Activated naive CD8-positive, alpha-beta T cell treated with anti-CD3 and anti-CD28 coated beads for 36 hours (primary cell): Measurements from ENCODE around the gene SLC25A21. TPM values are rescaled to one million over a fixed set of nuclear protein-coding genes. Genes with fewer than 3 reads are reported as not detected.
"Not testable (repeated sequence)": the region's sequence is repeated elsewhere in the genome, so short reads cannot be mapped to it uniquely, and the experiment has no call there.

ENCODE experiments used
- DNase-seq: peaks from one replicate; pipeline ENCODE4 v3.0.0; 2021
- H3K27ac Mint-ChIP-seq: one replicate; pipeline ENCODE4 v1.8.0; 2022; ENCODE audit warnings: mild to moderate bottlenecking, moderate library complexity, mixed read lengths
- H3K27me3 Mint-ChIP-seq: one replicate; pipeline ENCODE4 v1.8.0; 2022; ENCODE audit warnings: mild to moderate bottlenecking, mixed read lengths
- H3K36me3 Mint-ChIP-seq: one replicate; pipeline ENCODE4 v1.8.0; 2021; ENCODE audit warnings: mild to moderate bottlenecking, mixed read lengths
- H3K4me1 Mint-ChIP-seq: one replicate; pipeline ENCODE4 v1.8.0; 2021; ENCODE audit warnings: mixed read lengths
- H3K4me3 Mint-ChIP-seq: one replicate; pipeline ENCODE4 v1.8.0; 2022; ENCODE audit warnings: mild to moderate bottlenecking, moderate library complexity, mixed read lengths
- H3K9me3 Mint-ChIP-seq: one replicate; pipeline ENCODE4 v1.8.0; 2022; ENCODE audit warnings: mixed read lengths
- total RNA-seq, 2 experiments: library from RNA; stranded (reverse); gene quantifications; one replicate each; pipeline ENCODE4 v1.2.3, GENCODE V29; 2021

Gene SLC25A21
- total RNA-seq, 2 experiments from 2014 or later: not detected

- H3K36me3 Mint-ChIP-seq: peaks cover 2% of the 10 kb centered on the region
- no peak overlapping the region for H3K27ac Mint-ChIP-seq
- DNase-seq: no peak
- H3K4me1 Mint-ChIP-seq: peaks cover 13% of the 10 kb centered on the region
- H3K9me3 Mint-ChIP-seq: no peaks in the 10 kb centered on the region
- peak overlapping the region; percentile 67 for H3K4me3 Mint-ChIP-seq
- peaks cover 37% of the 10 kb centered on the region for H3K27me3 Mint-ChIP-seq
These were observed 24.4 kb upstream of the SLC25A21 start for GRCh38 chr14:37196604-37197420.

- Mint-ChIP-seq H3K36me3 (peaks cover 2% of the 10 kb centered on the region), H3K27ac (no peak overlapping the region), H3K9me3 (peaks cover 6% of the 10 kb centered on the region), H3K27me3 (peaks cover 37% of the 10 kb centered on the region), H3K4me3 (no peak overlapping the region), H3K4me1 (peaks cover 13% of the 10 kb centered on the region)
- no peak for DNase-seq
These were observed 22.9 kb upstream of the SLC25A21 start for GRCh38 chr14:37195327-37195726.

- no peak overlapping the region for H3K4me3 Mint-ChIP-seq
- H3K27me3 Mint-ChIP-seq: peaks cover 37% of the 10 kb centered on the region
- no peak for DNase-seq
- peaks cover 2% of the 10 kb centered on the region for H3K36me3 Mint-ChIP-seq
- H3K9me3 Mint-ChIP-seq: peaks cover 6% of the 10 kb centered on the region
- H3K27ac Mint-ChIP-seq: no peak overlapping the region
- peaks cover 13% of the 10 kb centered on the region for H3K4me1 Mint-ChIP-seq
These were observed 22.3 kb upstream of the SLC25A21 start for GRCh38 chr14:37194698-37195097.

GRCh38 chr14:37189733-37190132 is 17.3 kb upstream of the SLC25A21 start:
- not testable (repeated sequence) for H3K4me1 Mint-ChIP-seq, H3K36me3 Mint-ChIP-seq, DNase-seq

GRCh38 chr14:37187840-37188577 is 15.6 kb upstream of the SLC25A21 start:
- peaks cover 11% of the 10 kb centered on the region for H3K9me3 Mint-ChIP-seq
- not testable (repeated sequence) for H3K4me3 Mint-ChIP-seq, H3K4me1 Mint-ChIP-seq, H3K36me3 Mint-ChIP-seq, H3K27me3 Mint-ChIP-seq, H3K27ac Mint-ChIP-seq, DNase-seq

More at GRCh38 chr14:37189733-37190132, 17.3 kb upstream of the SLC25A21 start:
- H3K27ac Mint-ChIP-seq, H3K4me3 Mint-ChIP-seq, H3K27me3 Mint-ChIP-seq: not testable (repeated sequence)
- H3K9me3 Mint-ChIP-seq: peaks cover 11% of the 10 kb centered on the region

- Mint-ChIP-seq H3K4me1 (no peaks in the 10 kb centered on the region), H3K4me3 (no peak overlapping the region), H3K9me3 (peaks cover 11% of the 10 kb centered on the region), H3K27me3 (no peaks in the 10 kb centered on the region), H3K27ac (no peak overlapping the region), H3K36me3 (no peaks in the 10 kb centered on the region)
- no peak for DNase-seq
These were observed 14.9 kb upstream of the SLC25A21 start for GRCh38 chr14:37187294-37187693.

GRCh38 chr14:37186865-37187264 is 14.5 kb upstream of the SLC25A21 start:
- no peaks in the 10 kb centered on the region for H3K4me1 Mint-ChIP-seq
- DNase-seq: no peak
- H3K36me3 Mint-ChIP-seq: no peaks in the 10 kb centered on the region
- H3K27ac Mint-ChIP-seq: no peak overlapping the region
- H3K9me3 Mint-ChIP-seq: peaks cover 14% of the 10 kb centered on the region
- no peaks in the 10 kb centered on the region for H3K27me3 Mint-ChIP-seq
- H3K4me3 Mint-ChIP-seq: no peak overlapping the region

- H3K4me3 Mint-ChIP-seq: no peak overlapping the region
- no peak for DNase-seq
- H3K36me3 Mint-ChIP-seq: no peaks in the 10 kb centered on the region
- H3K4me1 Mint-ChIP-seq: no peaks in the 10 kb centered on the region
- H3K27me3 Mint-ChIP-seq: no peaks in the 10 kb centered on the region
- peaks cover 12% of the 10 kb centered on the region for H3K9me3 Mint-ChIP-seq
- no peak overlapping the region for H3K27ac Mint-ChIP-seq
These were observed 13.3 kb upstream of the SLC25A21 start for GRCh38 chr14:37185670-37186069.

GRCh38 chr14:37184520-37184919 is 12.1 kb upstream of the SLC25A21 start:
- H3K4me1 Mint-ChIP-seq, DNase-seq, H3K4me3 Mint-ChIP-seq, H3K27ac Mint-ChIP-seq, H3K36me3 Mint-ChIP-seq, H3K27me3 Mint-ChIP-seq, H3K9me3 Mint-ChIP-seq: not testable (repeated sequence)

- DNase-seq: no peak
- Mint-ChIP-seq H3K9me3 (peaks cover 5% of the 10 kb centered on the region), H3K27ac (no peak overlapping the region), H3K36me3 (no peaks in the 10 kb centered on the region), H3K4me1 (no peaks in the 10 kb centered on the region), H3K27me3 (peaks cover 5% of the 10 kb centered on the region), H3K4me3 (no peak overlapping the region)
These were observed 9.0 kb upstream of the SLC25A21 start for GRCh38 chr14:37181441-37181840.

- not testable (repeated sequence) for H3K4me3 Mint-ChIP-seq, DNase-seq, H3K9me3 Mint-ChIP-seq, H3K4me1 Mint-ChIP-seq, H3K36me3 Mint-ChIP-seq, H3K27ac Mint-ChIP-seq, H3K27me3 Mint-ChIP-seq
These were observed 8.5 kb upstream of the SLC25A21 start for GRCh38 chr14:37180886-37181285.

- H3K36me3 Mint-ChIP-seq: no peaks in the 10 kb centered on the region
- no peaks in the 10 kb centered on the region for H3K4me1 Mint-ChIP-seq
- H3K9me3 Mint-ChIP-seq: peaks cover 5% of the 10 kb centered on the region
- no peak for DNase-seq
- no peak overlapping the region for H3K4me3 Mint-ChIP-seq
- H3K27me3 Mint-ChIP-seq: peaks cover 7% of the 10 kb centered on the region
- H3K27ac Mint-ChIP-seq: no peak overlapping the region
These were observed 7.6 kb upstream of the SLC25A21 start for GRCh38 chr14:37179896-37180502.

- no peak for DNase-seq
- H3K4me1 Mint-ChIP-seq: peaks cover 2% of the 10 kb centered on the region
- no peaks in the 10 kb centered on the region for H3K36me3 Mint-ChIP-seq
- no peak overlapping the region for H3K27ac Mint-ChIP-seq
- peaks cover 46% of the 10 kb centered on the region for H3K27me3 Mint-ChIP-seq
- H3K9me3 Mint-ChIP-seq: no peaks in the 10 kb centered on the region
- no peak overlapping the region for H3K4me3 Mint-ChIP-seq
These were observed 669 bp upstream of the SLC25A21 start for GRCh38 chr14:37172936-37173614.

GRCh38 chr14:37171678-37172023 is 755 bp downstream of the SLC25A21 start:
- no peak for DNase-seq
- peaks cover 47% of the 10 kb centered on the region for H3K27me3 Mint-ChIP-seq
- H3K27ac Mint-ChIP-seq: no peak overlapping the region
- peaks cover under 1% of the 10 kb centered on the region for H3K9me3 Mint-ChIP-seq
- peak overlapping the region; percentile 18 for H3K4me3 Mint-ChIP-seq
- peaks cover 2% of the 10 kb centered on the region for H3K4me1 Mint-ChIP-seq
- no peaks in the 10 kb centered on the region for H3K36me3 Mint-ChIP-seq

GRCh38 chr14:37170993-37171392 is 1.4 kb downstream of the SLC25A21 start:
- Mint-ChIP-seq H3K4me3 (no peak overlapping the region), H3K9me3 (peaks cover 2% of the 10 kb centered on the region), H3K36me3 (no peaks in the 10 kb centered on the region), H3K4me1 (peaks cover 2% of the 10 kb centered on the region), H3K27me3 (peaks cover 42% of the 10 kb centered on the region), H3K27ac (no peak overlapping the region)
- no peak for DNase-seq
